ENCODE results near the gene DTNB.

Gene DTNB

GRCh38 chr2:25371253-25372241, 301.8 kb downstream of the DTNB start:
- H3K4me1 ChIP-seq = peaks cover 16 to 37% (median 27%) of the 10 kb centered on the region in 10 experiments
- H3K27ac ChIP-seq = no peak overlapping the region
- H3K4me2 ChIP-seq = no peak overlapping the region
- no peak overlapping the region for H3K9ac ChIP-seq
- TF ChIP-seq Cebpa-rat (IDR thresholded peaks at IDR 0.05) = no peak
- H3K9me3 ChIP-seq (replicated peaks in 1 of 11) = no peaks in the 10 kb centered on the region
- H4K20me1 ChIP-seq = no peaks in the 10 kb centered on the region; a peak in 1 of 22 replicates
- no peaks in the 10 kb centered on the region for H3K27me3 ChIP-seq
- no peaks in the 10 kb centered on the region for H3K36me3 ChIP-seq
- no peak overlapping the region for H3K4me3 ChIP-seq

- Histone ChIP-seq H3K4me1 (peaks cover 7 to 32% (median 17%) of the 10 kb centered on the region in 10 experiments; a peak in 18 of 20 replicates), H3K9me3 (replicated peaks in 1 of 11) (no peaks in the 10 kb centered on the region), H3K4me2 (no peak overlapping the region), H3K27me3 (no peaks in the 10 kb centered on the region), H3K36me3 (no peaks in the 10 kb centered on the region), H3K4me3 (no peak overlapping the region), H3K9ac (no peak overlapping the region), H3K27ac (no peak overlapping the region), H4K20me1 (no peaks in the 10 kb centered on the region; a peak in 1 of 22 replicates)
- TF ChIP-seq Cebpa-rat (IDR thresholded peaks at IDR 0.05) = no peak
These were observed 303.5 kb downstream of the DTNB start for GRCh38 chr2:25369876-25370275.

GRCh38 chr2:25369439-25369838, 303.9 kb downstream of the DTNB start:
- no peak overlapping the region for H3K4me3 ChIP-seq
- no peak for TF ChIP-seq Cebpa-rat (IDR thresholded peaks at IDR 0.05)
- H3K9me3 ChIP-seq (replicated peaks in 1 of 11) = no peaks in the 10 kb centered on the region
- H3K4me1 ChIP-seq = peaks cover 7 to 36% (median 18%) of the 10 kb centered on the region in 10 experiments; a peak in 18 of 20 replicates
- no peaks in the 10 kb centered on the region for H3K27me3 ChIP-seq
- no peak overlapping the region for H3K9ac ChIP-seq
- no peaks in the 10 kb centered on the region for H3K36me3 ChIP-seq
- no peaks in the 10 kb centered on the region for H4K20me1 ChIP-seq
- H3K27ac ChIP-seq = no peak overlapping the region
- H3K4me2 ChIP-seq = no peak overlapping the region

GRCh38 chr2:25368660-25369059, 304.7 kb downstream of the DTNB start:
- Histone ChIP-seq H3K9me3 (replicated peaks in 1 of 11) (no peaks in the 10 kb centered on the region), H3K27ac (no peak overlapping the region), H4K20me1 (no peaks in the 10 kb centered on the region), H3K4me1 (peaks cover 8 to 44% (median 14%) of the 10 kb centered on the region in 10 experiments; a peak in 19 of 20 replicates), H3K4me2 (peak overlapping the region in 1 of 11 experiments; percentile 34; a peak in 1 of 22 replicates), H3K9ac (no peak overlapping the region), H3K27me3 (no peaks in the 10 kb centered on the region), H3K36me3 (no peaks in the 10 kb centered on the region), H3K4me3 (no peak overlapping the region)
- TF ChIP-seq Cebpa-rat (IDR thresholded peaks at IDR 0.05) = no peak

- H3K27ac ChIP-seq = no peak overlapping the region
- no peaks in the 10 kb centered on the region for H3K9me3 ChIP-seq (replicated peaks in 1 of 11)
- no peak overlapping the region for H3K4me3 ChIP-seq
- peaks cover 9 to 54% (median 13%) of the 10 kb centered on the region in 10 experiments for H3K4me1 ChIP-seq
- H3K27me3 ChIP-seq = no peaks in the 10 kb centered on the region
- H3K4me2 ChIP-seq = no peak overlapping the region
- TF ChIP-seq Cebpa-rat (IDR thresholded peaks at IDR 0.05) = no peak
- H3K36me3 ChIP-seq = no peaks in the 10 kb centered on the region
- no peaks in the 10 kb centered on the region for H4K20me1 ChIP-seq
- no peak overlapping the region for H3K9ac ChIP-seq
These were observed 306.1 kb downstream of the DTNB start for GRCh38 chr2:25367296-25367695.

GRCh38 chr2:25366629-25367028, 306.7 kb downstream of the DTNB start:
- peak overlapping the region in 2 of 11 experiments; percentile 42 to 59; a peak in 4 of 22 replicates for H3K4me2 ChIP-seq

GRCh38 chr2:25365241-25365640, 308.1 kb downstream of the DTNB start:
- Histone ChIP-seq H3K4me2 (peak overlapping the region in 1 of 11 experiments; percentile 5; a peak in 1 of 22 replicates), H3K9me3 (replicated peaks in 1 of 11) (no peaks in the 10 kb centered on the region), H3K27me3 (no peaks in the 10 kb centered on the region), H3K36me3 (no peaks in the 10 kb centered on the region), H4K20me1 (no peaks in the 10 kb centered on the region), H3K27ac (no peak overlapping the region), H3K4me1 (peaks cover 17 to 63% (median 22%) of the 10 kb centered on the region in 10 experiments), H3K4me3 (no peak overlapping the region), H3K9ac (no peak overlapping the region)
- TF ChIP-seq Cebpa-rat (IDR thresholded peaks at IDR 0.05) = no peak

More at GRCh38 chr2:25366629-25367028, 306.7 kb downstream of the DTNB start:
- Histone ChIP-seq H3K36me3 (no peaks in the 10 kb centered on the region), H3K9me3 (replicated peaks in 1 of 11) (no peaks in the 10 kb centered on the region), H3K9ac (no peak overlapping the region), H3K27ac (no peak overlapping the region), H3K4me3 (no peak overlapping the region), H4K20me1 (no peaks in the 10 kb centered on the region), H3K4me1 (peaks cover 13 to 56% (median 18%) of the 10 kb centered on the region in 10 experiments), H3K27me3 (no peaks in the 10 kb centered on the region)
- no peak for TF ChIP-seq Cebpa-rat (IDR thresholded peaks at IDR 0.05)

GRCh38 chr2:25363733-25364132, 309.6 kb downstream of the DTNB start:
- no peaks in the 10 kb centered on the region for H4K20me1 ChIP-seq
- no peak overlapping the region for H3K4me3 ChIP-seq
- H3K27ac ChIP-seq = no peak overlapping the region; a peak in 1 of 22 replicates
- peaks cover 17 to 69% (median 22%) of the 10 kb centered on the region in 10 experiments for H3K4me1 ChIP-seq
- H3K27me3 ChIP-seq = no peaks in the 10 kb centered on the region
- no peak for TF ChIP-seq Cebpa-rat (IDR thresholded peaks at IDR 0.05)
- H3K36me3 ChIP-seq = no peaks in the 10 kb centered on the region
- no peaks in the 10 kb centered on the region for H3K9me3 ChIP-seq (replicated peaks in 1 of 11)
- peak overlapping the region in 6 of 11 experiments; percentile 67 to 92 (median 83); a peak in 7 of 22 replicates for H3K4me2 ChIP-seq
- H3K9ac ChIP-seq = no peak overlapping the region; a peak in 1 of 22 replicates

- Histone ChIP-seq H3K4me2 (peak overlapping the region; percentile 67 to 92 (median 82)), H3K27me3 (no peaks in the 10 kb centered on the region), H4K20me1 (no peaks in the 10 kb centered on the region), H3K4me3 (peak overlapping the region; percentile 44 to 65 (median 55)), H3K9ac (peak overlapping the region; percentile 49 to 73 (median 65)), H3K36me3 (no peaks in the 10 kb centered on the region), H3K4me1 (peaks cover 17 to 72% (median 22%) of the 10 kb centered on the region in 10 experiments), H3K27ac (peak overlapping the region; percentile 31 to 70 (median 58); a peak in 20 of 22 replicates), H3K9me3 (replicated peaks in 1 of 11) (no peaks in the 10 kb centered on the region)
- TF ChIP-seq Cebpa-rat (IDR thresholded peaks at IDR 0.05) = no peak
These were observed 310.8 kb downstream of the DTNB start for GRCh38 chr2:25362434-25363145.
